Uterus (tissue), 2 donors: ENCODE results near the gene PLXND1.

Source experiments
- POLR2A ChIP-seq, 2 donors: fragments of 450-650 bp; IDR thresholded peaks; one replicate each; pipeline ENCODE4 v1.6.1; 2016; ENCODE audit warnings: antibody characterized with exemption in 2 of 2, mild to moderate bottlenecking in 1 of 2, moderate library complexity in 1 of 2
- TF ChIP-seq, protein P1 (sequence below), 4 experiments: fragments of 200-600 bp in 2 of 4; fragments of 450-650 bp in 2 of 4; sonication (generic) in 2 of 4; IDR thresholded peaks; one replicate each; pipeline ENCODE4 v1.5.1; 2016 to 2019; ENCODE audit warnings: antibody characterized with exemption in 4 of 4, mild to moderate bottlenecking in 2 of 4, moderate library complexity in 1 of 4

DNA sequence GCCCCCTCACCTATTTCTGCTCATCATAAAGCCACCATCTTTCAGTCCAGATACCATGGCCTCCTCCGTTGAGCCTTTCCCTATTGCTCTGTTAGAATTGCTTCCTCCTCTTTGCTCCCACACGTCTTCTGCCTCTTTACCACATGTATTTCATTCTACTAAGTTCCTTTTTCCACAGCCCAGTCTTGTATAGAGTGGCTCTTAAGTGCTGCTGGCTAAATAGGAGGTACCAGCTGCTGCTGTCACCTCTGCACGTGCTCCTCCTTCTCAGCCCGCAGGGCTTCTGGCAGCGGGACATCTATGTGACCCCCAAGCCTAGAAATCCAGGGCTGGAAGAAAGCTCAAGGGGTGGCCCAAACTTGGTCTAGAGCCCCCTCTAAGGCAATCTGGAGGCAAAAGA, 38.8 kb upstream of the PLXND1 start:
- TF ChIP-seq POLR2A (IDR thresholded peaks at IDR 0.05), result no peak
- TF ChIP-seq, protein P1, sequence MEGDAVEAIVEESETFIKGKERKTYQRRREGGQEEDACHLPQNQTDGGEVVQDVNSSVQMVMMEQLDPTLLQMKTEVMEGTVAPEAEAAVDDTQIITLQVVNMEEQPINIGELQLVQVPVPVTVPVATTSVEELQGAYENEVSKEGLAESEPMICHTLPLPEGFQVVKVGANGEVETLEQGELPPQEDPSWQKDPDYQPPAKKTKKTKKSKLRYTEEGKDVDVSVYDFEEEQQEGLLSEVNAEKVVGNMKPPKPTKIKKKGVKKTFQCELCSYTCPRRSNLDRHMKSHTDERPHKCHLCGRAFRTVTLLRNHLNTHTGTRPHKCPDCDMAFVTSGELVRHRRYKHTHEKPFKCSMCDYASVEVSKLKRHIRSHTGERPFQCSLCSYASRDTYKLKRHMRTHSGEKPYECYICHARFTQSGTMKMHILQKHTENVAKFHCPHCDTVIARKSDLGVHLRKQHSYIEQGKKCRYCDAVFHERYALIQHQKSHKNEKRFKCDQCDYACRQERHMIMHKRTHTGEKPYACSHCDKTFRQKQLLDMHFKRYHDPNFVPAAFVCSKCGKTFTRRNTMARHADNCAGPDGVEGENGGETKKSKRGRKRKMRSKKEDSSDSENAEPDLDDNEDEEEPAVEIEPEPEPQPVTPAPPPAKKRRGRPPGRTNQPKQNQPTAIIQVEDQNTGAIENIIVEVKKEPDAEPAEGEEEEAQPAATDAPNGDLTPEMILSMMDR (IDR thresholded peaks at IDR 0.05), result no peak
